Muscle layer of duodenum (tissue), 2 donors: ENCODE results near the gene VGLL3.
"Not testable (repeated sequence)": the region's sequence is repeated elsewhere in the genome, so short reads cannot be mapped to it uniquely, and the experiment has no call there.

Experiments
- H3K27ac ChIP-seq: one replicate; pipeline ENCODE4 v1.7.0; 2013; ENCODE audit warnings: mild to moderate bottlenecking, low read length
- H3K27me3 ChIP-seq: one replicate; pipeline ENCODE4 v1.7.0; 2013; ENCODE audit warnings: low read depth, mild to moderate bottlenecking, control low read depth, low read length
- H3K36me3 ChIP-seq, 2 donors: one replicate each; pipeline ENCODE4 v1.7.0; 2013; ENCODE audit warnings: low read length in 2 of 2, control low read depth in 1 of 2, mild to moderate bottlenecking in 1 of 2; ENCODE audit not compliant: insufficient read depth in 2 of 2, control insufficient read depth in 1 of 2
- H3K4me1 ChIP-seq, 2 donors: one replicate each; pipeline ENCODE4 v1.7.0; 2013; ENCODE audit warnings: low read length in 2 of 2, mild to moderate bottlenecking in 2 of 2, control low read depth in 1 of 2, moderate library complexity in 1 of 2; ENCODE audit not compliant: insufficient read depth in 2 of 2, control insufficient read depth in 1 of 2
- H3K4me3 ChIP-seq, 2 donors: one replicate each; pipeline ENCODE4 v1.7.0; 2013; ENCODE audit warnings: low read length in 2 of 2, low read depth in 1 of 2, mild to moderate bottlenecking in 1 of 2
- H3K9me3 ChIP-seq, 2 donors: one replicate each; pipeline ENCODE4 v1.7.0; 2013; ENCODE audit warnings: low read length in 2 of 2, control low read depth in 1 of 2, mild to moderate bottlenecking in 1 of 2; ENCODE audit not compliant: control insufficient read depth in 1 of 2
- donor health status: healthy.

Gene VGLL3

DNA sequence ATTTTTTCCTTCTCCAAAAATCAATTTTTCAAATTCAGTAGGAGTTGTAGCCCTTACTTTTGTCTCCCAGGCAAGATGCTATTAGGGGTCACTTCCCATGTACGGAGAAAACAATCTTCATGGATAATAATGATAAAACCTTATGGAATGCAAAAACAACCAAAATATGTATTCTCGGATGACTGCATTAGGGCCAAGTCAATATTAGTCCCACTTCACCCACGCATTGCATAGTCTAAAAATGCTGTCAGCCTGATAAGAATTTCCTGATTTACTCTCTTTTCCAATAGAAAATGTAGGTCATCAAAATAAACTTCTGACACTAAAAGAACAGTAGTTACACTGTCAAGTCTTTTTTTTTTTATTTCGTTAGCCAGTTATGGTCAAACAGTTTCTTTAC, 2.7 kb downstream of the VGLL3 start:
- peak overlapping the region; percentile 9 to 27 for H3K4me3 ChIP-seq
- H3K4me1 ChIP-seq = peaks cover 3 to 8% of the 10 kb centered on the region in 2 donors
- no peak overlapping the region for H3K27ac ChIP-seq

DNA sequence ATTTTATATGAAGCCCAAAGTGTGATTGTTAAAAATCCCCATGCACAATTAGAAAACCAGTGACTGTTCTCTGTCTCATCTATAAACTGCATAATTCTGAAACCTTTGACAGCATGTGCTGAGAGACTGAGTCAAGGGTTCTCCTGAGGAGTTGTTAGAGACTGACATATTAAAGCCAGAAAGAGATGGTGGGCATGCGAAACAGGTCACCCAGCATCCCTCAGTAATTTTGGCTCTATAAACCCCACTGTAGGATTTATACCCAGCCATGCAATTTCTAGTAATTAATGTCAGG, 3.6 kb downstream of the VGLL3 start:
- Histone ChIP-seq H3K4me3 (peak overlapping the region in 1 of 2 donors; percentile 27), H3K4me1 (peaks cover 3 to 9% of the 10 kb centered on the region in 2 donors), H3K9me3 (no peaks in the 10 kb centered on the region), H3K36me3 (peaks cover 0 to 5% of the 10 kb centered on the region in 2 donors), H3K27ac (peak overlapping the region; percentile 33), H3K27me3 (peaks cover 7% of the 10 kb centered on the region)

More for the DNA sequence above, 2.7 kb downstream of the VGLL3 start:
- H3K9me3 ChIP-seq = no peaks in the 10 kb centered on the region
- H3K27me3 ChIP-seq = peaks cover 7% of the 10 kb centered on the region
- H3K36me3 ChIP-seq = peaks cover 0 to 5% of the 10 kb centered on the region in 2 donors

DNA sequence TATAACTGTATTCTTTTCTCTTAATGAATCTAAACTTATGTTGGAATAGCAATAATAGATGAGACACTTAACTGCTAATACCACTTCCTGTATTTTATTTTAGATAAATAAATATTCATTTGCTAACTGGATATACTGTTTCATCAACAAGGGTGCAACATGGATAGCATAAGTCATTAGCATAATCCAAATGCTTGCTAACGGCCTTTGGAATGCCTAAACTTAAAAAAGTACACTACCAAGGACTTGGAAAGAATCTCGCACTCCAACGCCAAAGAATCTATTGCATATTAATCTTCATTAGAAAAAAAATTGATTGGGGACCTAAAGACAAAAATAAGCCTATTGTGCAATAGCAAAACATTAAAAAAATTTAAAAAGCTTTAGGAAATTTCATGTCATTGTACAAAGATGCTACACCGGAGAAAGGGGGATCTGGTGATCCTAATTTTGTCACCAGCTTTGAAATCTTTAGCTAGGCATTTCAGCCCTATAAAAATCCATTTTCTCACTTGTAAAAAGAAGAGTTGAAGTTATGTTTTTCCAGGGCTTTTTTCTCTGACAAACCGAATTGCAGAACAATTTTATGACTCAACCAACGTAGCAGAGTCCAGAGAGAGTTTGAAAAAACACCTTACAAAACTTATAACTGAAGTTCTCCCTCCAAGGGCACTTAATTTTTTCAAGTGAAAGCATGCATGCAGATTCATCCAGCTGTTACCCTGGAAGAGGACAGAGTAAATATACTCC, 4.1 kb downstream of the VGLL3 start:
- Histone ChIP-seq H3K9me3 (no peaks in the 10 kb centered on the region), H3K27ac (peak overlapping the region; percentile 35), H3K4me3 (peak overlapping the region in 1 of 2 donors; percentile 27), H3K4me1 (peaks cover 3 to 7% of the 10 kb centered on the region in 2 donors), H3K27me3 (peaks cover 7% of the 10 kb centered on the region), H3K36me3 (peaks cover 0 to 5% of the 10 kb centered on the region in 2 donors)

DNA sequence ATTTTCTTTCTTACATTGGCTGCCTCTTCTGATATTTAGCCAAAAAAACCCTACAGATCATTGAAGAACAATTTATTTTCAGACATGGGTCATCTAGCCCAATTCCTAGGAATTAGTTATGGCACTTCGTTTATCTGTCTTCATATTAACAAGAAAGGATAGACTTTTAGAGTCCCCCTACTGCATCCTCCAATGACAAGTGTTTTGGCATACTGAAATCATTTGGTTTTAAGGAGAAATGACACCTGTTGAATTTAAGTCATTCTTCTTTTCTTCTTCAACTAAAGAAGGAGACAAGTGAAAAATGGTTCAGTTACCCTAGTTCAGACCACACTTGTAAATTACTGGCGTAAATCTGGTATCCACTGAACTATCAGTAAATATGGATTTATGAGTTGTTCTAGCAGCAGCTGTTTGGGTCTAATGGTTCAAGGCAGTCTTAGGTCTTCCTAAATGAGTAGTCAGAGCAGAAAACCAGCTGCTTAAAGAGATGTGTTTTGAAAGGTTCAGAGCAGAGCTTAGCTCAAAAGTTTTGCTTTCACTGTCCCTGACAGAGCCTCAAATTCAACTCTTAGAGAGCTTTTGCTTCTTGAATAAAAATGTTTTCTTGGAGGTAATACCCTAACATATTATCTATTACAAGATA, 5.6 kb downstream of the VGLL3 start:
- Histone ChIP-seq H3K27ac (peak overlapping the region; percentile 1), H3K4me1 (peaks cover 3 to 4% of the 10 kb centered on the region in 2 donors), H3K4me3 (no peak overlapping the region), H3K36me3 (peaks cover 0 to 5% of the 10 kb centered on the region in 2 donors), H3K9me3 (no peaks in the 10 kb centered on the region), H3K27me3 (peaks cover 7% of the 10 kb centered on the region)

- Histone ChIP-seq H3K36me3 (peaks cover 0 to 3% of the 10 kb centered on the region in 2 donors), H3K4me3 (no peak overlapping the region), H3K27ac (peak overlapping the region; percentile 1), H3K27me3 (no peaks in the 10 kb centered on the region), H3K9me3 (no peaks in the 10 kb centered on the region), H3K4me1 (peaks cover 3 to 4% of the 10 kb centered on the region in 2 donors)
Measured at GRCh38 chr3:86984271-86984670, 6.7 kb downstream of the VGLL3 start.

DNA sequence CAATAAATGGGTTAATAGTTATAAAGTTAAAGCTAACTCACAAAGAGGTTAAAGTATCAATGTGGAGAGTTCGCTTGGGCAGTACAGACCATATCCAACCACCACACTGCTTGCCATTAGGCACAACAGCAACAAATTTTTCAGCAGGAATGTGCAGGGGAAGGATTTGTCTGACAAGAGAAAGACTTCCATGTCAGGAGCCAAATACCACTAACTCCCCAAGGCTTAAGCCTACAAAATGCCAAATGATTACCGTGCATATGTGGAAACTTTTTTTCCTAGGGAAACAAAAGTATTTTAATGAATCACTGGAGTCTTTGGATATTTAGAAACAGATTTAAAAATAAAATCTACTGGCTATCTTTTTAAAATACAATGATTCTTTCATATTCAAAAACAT, 8.1 kb downstream of the VGLL3 start:
- Histone ChIP-seq H3K4me3 (no peak overlapping the region), H3K27me3 (no peaks in the 10 kb centered on the region), H3K9me3 (no peaks in the 10 kb centered on the region), H3K36me3 (no peaks in the 10 kb centered on the region), H3K4me1 (peaks cover 3 to 4% of the 10 kb centered on the region in 2 donors), H3K27ac (no peak overlapping the region)

GRCh38 chr3:86978111-86978551, 12.8 kb downstream of the VGLL3 start:
- no peak overlapping the region for H3K27ac ChIP-seq
- H3K9me3 ChIP-seq = no peaks in the 10 kb centered on the region
- H3K4me1 ChIP-seq = peaks cover 0 to under 1% of the 10 kb centered on the region in 2 donors
- H3K4me3 ChIP-seq = no peak overlapping the region
- no peaks in the 10 kb centered on the region for H3K36me3 ChIP-seq
- no peaks in the 10 kb centered on the region for H3K27me3 ChIP-seq

- Histone ChIP-seq H3K27ac (no peak overlapping the region), H3K36me3 (no peaks in the 10 kb centered on the region), H3K9me3 (no peaks in the 10 kb centered on the region), H3K4me1 (no peaks in the 10 kb centered on the region), H3K27me3 (no peaks in the 10 kb centered on the region), H3K4me3 (no peak overlapping the region)
Measured at GRCh38 chr3:86976219-86976618, 14.7 kb downstream of the VGLL3 start.

DNA sequence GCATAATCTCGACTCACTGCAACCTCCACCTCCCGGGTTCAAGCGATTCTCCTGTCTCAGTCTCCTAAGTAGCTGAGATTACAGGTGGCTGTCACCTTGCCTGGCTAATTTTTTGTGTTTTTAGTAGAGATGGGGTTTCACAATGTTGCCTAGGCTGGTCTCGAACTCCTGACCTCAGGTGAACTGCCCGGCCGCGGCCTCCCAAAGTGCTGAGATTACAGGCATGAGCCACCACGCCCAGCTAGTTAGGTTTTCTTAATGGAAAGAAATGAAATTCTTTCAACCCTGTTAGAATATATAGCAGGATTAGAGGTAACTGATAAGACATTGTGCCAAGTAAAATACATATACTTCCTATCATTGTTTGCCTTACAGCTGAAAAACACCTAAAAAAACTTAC, 16.8 kb downstream of the VGLL3 start:
- H3K27me3 ChIP-seq, H3K9me3 ChIP-seq, H3K27ac ChIP-seq, H3K4me3 ChIP-seq, H3K4me1 ChIP-seq, H3K36me3 ChIP-seq: not testable (repeated sequence)

GRCh38 chr3:86973440-86973839, 17.5 kb downstream of the VGLL3 start:
- H3K27ac ChIP-seq = no peak overlapping the region
- no peak overlapping the region for H3K4me3 ChIP-seq
- peaks cover 0 to 8% of the 10 kb centered on the region in 2 donors for H3K36me3 ChIP-seq
- no peaks in the 10 kb centered on the region for H3K9me3 ChIP-seq
- H3K27me3 ChIP-seq = no peaks in the 10 kb centered on the region
- no peaks in the 10 kb centered on the region for H3K4me1 ChIP-seq

- Histone ChIP-seq H3K36me3 (peaks cover 0 to 8% of the 10 kb centered on the region in 2 donors), H3K4me3 (no peak overlapping the region), H3K9me3 (no peaks in the 10 kb centered on the region), H3K27me3 (no peaks in the 10 kb centered on the region), H3K27ac (no peak overlapping the region), H3K4me1 (no peaks in the 10 kb centered on the region)
Measured at GRCh38 chr3:86969500-86970189, 21.3 kb downstream of the VGLL3 start.
